Epithelial cell of esophagus (primary cell): ENCODE data around the gene RAD51B.

Experiments
- DNase-seq: peaks from one replicate; pipeline ENCODE4 v3.0.0; 2010; ENCODE audit warnings: low read depth
- H3K4me3 ChIP-seq: 2 replicates; pipeline ENCODE4 v1.5.1; 2011; ENCODE audit warnings: mild to moderate bottlenecking, low read length, control low read depth
- TF ChIP-seq, protein P1 (sequence below): IDR thresholded peaks from 2 replicates; pipeline ENCODE4 v1.5.1; 2011; ENCODE audit warnings: low read depth, mild to moderate bottlenecking, low read length, control low read depth, inconsistent platforms; ENCODE audit not compliant: insufficient read depth; ENCODE audit errors: missing control alignments

The RAD51B gene

GRCh38 chr14:68650404-68650994, 830.9 kb downstream of the RAD51B start:
- TF ChIP-seq, protein P1, sequence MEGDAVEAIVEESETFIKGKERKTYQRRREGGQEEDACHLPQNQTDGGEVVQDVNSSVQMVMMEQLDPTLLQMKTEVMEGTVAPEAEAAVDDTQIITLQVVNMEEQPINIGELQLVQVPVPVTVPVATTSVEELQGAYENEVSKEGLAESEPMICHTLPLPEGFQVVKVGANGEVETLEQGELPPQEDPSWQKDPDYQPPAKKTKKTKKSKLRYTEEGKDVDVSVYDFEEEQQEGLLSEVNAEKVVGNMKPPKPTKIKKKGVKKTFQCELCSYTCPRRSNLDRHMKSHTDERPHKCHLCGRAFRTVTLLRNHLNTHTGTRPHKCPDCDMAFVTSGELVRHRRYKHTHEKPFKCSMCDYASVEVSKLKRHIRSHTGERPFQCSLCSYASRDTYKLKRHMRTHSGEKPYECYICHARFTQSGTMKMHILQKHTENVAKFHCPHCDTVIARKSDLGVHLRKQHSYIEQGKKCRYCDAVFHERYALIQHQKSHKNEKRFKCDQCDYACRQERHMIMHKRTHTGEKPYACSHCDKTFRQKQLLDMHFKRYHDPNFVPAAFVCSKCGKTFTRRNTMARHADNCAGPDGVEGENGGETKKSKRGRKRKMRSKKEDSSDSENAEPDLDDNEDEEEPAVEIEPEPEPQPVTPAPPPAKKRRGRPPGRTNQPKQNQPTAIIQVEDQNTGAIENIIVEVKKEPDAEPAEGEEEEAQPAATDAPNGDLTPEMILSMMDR: no peak
- no peak overlapping the region for H3K4me3 ChIP-seq
- DNase-seq: no peak

- H3K4me3 ChIP-seq: no peak overlapping the region
- TF ChIP-seq, protein P1: no peak
- no peak for DNase-seq
Measured at GRCh38 chr14:68651075-68651474, 831.5 kb downstream of the RAD51B start.

- TF ChIP-seq, protein P1: no peak
- H3K4me3 ChIP-seq: no peak overlapping the region
- no peak for DNase-seq
Measured at GRCh38 chr14:68651652-68652432, 832.3 kb downstream of the RAD51B start.

- DNase-seq: no peak
- H3K4me3 ChIP-seq: no peak overlapping the region
- TF ChIP-seq, protein P1: no peak
Measured at GRCh38 chr14:68652433-68652690, 832.8 kb downstream of the RAD51B start.

- H3K4me3 ChIP-seq: no peak overlapping the region
- TF ChIP-seq, protein P1: no peak
- DNase-seq: no peak
Measured at GRCh38 chr14:68653108-68653507, 833.5 kb downstream of the RAD51B start.

DNA sequence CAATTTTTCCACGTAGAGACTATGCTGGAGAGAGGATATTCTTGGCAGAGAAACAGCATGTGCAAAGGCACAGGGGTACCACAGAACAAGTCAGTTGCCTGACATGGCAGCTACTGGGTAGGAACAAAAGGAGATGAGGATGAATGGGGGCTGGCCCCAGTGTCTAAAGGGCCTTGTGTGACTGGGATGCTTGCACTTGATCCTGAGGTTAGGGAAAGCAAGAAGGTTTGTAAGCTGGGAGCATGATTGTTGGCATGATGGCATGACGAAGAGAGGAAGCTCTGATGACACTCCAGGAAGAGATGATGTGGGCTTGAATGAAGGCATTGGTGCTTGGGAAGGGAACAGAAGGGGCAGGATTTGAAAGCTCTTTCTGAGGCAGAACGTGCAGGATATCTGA, 834.2 kb downstream of the RAD51B start:
- TF ChIP-seq, protein P1: no peak
- DNase-seq: no peak
- no peak overlapping the region for H3K4me3 ChIP-seq

DNA sequence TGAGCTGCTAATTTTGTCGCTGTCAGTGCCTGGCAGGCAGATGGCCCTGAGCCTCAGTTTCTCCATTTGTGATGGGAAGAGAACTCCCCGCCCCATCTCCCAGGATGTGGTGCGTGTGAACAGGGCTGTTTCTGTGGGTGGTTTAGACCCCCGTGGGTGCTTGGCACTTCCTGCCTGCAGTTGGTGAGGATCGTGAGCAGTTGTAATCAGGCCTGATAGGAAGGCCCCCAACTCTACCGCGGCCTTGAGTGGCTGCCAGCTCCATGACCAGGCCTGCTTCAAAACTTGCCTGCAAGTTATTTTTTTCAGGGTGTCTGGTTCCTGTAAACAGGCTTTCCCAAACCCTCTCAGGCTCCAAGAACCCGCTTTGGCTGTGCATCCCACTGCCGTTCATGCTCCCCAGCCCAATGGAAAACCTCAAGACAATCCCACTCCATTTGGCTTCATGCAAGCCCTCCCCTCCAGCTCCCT, 834.9 kb downstream of the RAD51B start:
- no peak for DNase-seq
- TF ChIP-seq, protein P1: no peak

More for the DNA sequence above, 834.9 kb downstream of the RAD51B start:
- no peak overlapping the region for H3K4me3 ChIP-seq
